Prostate gland (tissue), 2 donors: ENCODE results near the gene BRF1.
A peak's percentile ranks its signal among the peaks of the same experiment; 100 is the strongest.

Source experiments
- POLR2AphosphoS5 ChIP-seq: sonication (generic); formaldehyde crosslinking; IDR thresholded peaks from one replicate; pipeline ENCODE4 v1.6.1; 2017; ENCODE audit warnings: antibody characterized with exemption
- TF ChIP-seq, protein P1 (sequence below), 4 experiments: fragments of 200-600 bp in 2 of 4; fragments of 450-650 bp in 2 of 4; sonication (generic) in 2 of 4; IDR thresholded peaks; 1 replicate in 3 of 4; 2 replicates in 1 of 4; pipeline ENCODE4 v1.5.1; 2016 to 2019; ENCODE audit warnings: antibody characterized with exemption in 4 of 4, mild to moderate bottlenecking in 2 of 4, moderate library complexity in 2 of 4

DNA sequence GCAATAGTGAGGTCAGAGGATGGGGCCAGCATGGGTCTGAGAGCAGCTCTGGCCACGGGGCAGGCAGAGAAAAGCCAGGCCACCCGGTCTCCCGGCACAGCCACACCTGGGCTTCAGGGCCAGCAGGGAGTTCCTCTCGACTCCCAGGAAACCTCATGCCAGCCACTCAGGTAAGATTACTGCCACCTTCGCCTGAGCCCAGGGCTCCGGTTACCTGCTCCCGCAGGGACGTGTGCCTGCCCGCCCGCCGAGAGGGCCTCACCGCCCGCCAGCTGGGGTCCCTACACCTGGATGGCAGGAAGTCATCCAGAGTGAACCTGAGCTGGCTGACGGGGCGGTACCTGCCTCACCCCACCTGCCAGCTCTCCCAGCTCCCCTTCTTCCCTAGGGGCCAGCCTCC is 139.5 kb downstream of the BRF1 start:
- TF ChIP-seq, protein P1, sequence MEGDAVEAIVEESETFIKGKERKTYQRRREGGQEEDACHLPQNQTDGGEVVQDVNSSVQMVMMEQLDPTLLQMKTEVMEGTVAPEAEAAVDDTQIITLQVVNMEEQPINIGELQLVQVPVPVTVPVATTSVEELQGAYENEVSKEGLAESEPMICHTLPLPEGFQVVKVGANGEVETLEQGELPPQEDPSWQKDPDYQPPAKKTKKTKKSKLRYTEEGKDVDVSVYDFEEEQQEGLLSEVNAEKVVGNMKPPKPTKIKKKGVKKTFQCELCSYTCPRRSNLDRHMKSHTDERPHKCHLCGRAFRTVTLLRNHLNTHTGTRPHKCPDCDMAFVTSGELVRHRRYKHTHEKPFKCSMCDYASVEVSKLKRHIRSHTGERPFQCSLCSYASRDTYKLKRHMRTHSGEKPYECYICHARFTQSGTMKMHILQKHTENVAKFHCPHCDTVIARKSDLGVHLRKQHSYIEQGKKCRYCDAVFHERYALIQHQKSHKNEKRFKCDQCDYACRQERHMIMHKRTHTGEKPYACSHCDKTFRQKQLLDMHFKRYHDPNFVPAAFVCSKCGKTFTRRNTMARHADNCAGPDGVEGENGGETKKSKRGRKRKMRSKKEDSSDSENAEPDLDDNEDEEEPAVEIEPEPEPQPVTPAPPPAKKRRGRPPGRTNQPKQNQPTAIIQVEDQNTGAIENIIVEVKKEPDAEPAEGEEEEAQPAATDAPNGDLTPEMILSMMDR (IDR thresholded peaks at IDR 0.05): no peak
- TF ChIP-seq POLR2AphosphoS5: peak; percentile 27
